IMR-90 (cell line): ENCODE results near the gene TNRC6B. TPM values are rescaled to one million over a fixed set of nuclear protein-coding genes. Genes with fewer than 3 reads are reported as not detected.

Experiments
- ATAC-seq: fragments of 200-7000 bp; cut with Tn5 transposase; 2 replicates; pipeline ENCODE4 v1.9.1; 2020; ENCODE audit warnings: low read depth, mild to moderate bottlenecking, moderate library complexity
- BruUV-seq: library from RNA; stranded (reverse); fragments of 400-500 nt; replicated peaks from 2 replicates; lab custom pipeline; 2021; lab: Mats Ljungman, UMichigan
- CTCF ChIA-PET: fragments of 300-600 bp; formaldehyde crosslinking; extraction: SDS; loops from one replicate; lab custom pipeline; 2021; ENCODE audit warnings: antibody characterized with exemption; lab: Yijun Ruan, JAX
- POLR2A ChIA-PET: fragments of 300-600 bp; sonication (Branson Sonifier 250); formaldehyde crosslinking; loops from one replicate; lab custom pipeline; 2022; ENCODE audit warnings: antibody characterized with exemption; ENCODE audit not compliant: unreplicated experiment; lab: Charles Lee
- DNase-seq: peaks from one replicate; pipeline ENCODE4 v3.0.0; 2013
- H2AFZ ChIP-seq: replicated peaks from 2 replicates; pipeline ENCODE3; 2013; ENCODE audit warnings: low read length, mild to moderate bottlenecking; ENCODE audit not compliant: poor library complexity
- H2AK5ac ChIP-seq: 2 replicates; pipeline ENCODE4 v1.6.1; 2013; ENCODE audit warnings: low read depth, low read length, inconsistent platforms
- H2AK9ac ChIP-seq: replicated peaks from 2 replicates; pipeline ENCODE3; 2013; ENCODE audit warnings: mild to moderate bottlenecking, low read depth, low read length, moderate library complexity; ENCODE audit not compliant: poor library complexity
- H2BK120ac ChIP-seq: 2 replicates; pipeline ENCODE4 v1.6.1; 2013; ENCODE audit warnings: low read depth, low read length, inconsistent platforms
- H2BK15ac ChIP-seq: 3 replicates; pipeline ENCODE4 v1.6.1; 2013; ENCODE audit warnings: low read depth, low read length, inconsistent platforms
- H2BK20ac ChIP-seq: 2 replicates; pipeline ENCODE4 v1.6.1; 2013; ENCODE audit warnings: low read depth, mild to moderate bottlenecking, inconsistent platforms, low read length, moderate library complexity
- H2BK5ac ChIP-seq: 2 replicates; pipeline ENCODE4 v1.6.1; 2013; ENCODE audit warnings: mild to moderate bottlenecking, low read depth, low read length, inconsistent platforms; ENCODE audit not compliant: poor library complexity, severe bottlenecking
- H3K14ac ChIP-seq: replicated peaks from 2 replicates; pipeline ENCODE4 v1.6.1; 2013; ENCODE audit warnings: low read depth, low read length, inconsistent platforms
- H3K18ac ChIP-seq: 2 replicates; pipeline ENCODE4 v1.6.1; 2013; ENCODE audit warnings: low read depth, low read length, control low read depth
- H3K23ac ChIP-seq: 2 replicates; pipeline ENCODE4 v1.6.1; 2013; ENCODE audit warnings: low read depth, low read length, inconsistent platforms
- H3K27ac ChIP-seq: 2 replicates; pipeline ENCODE4 v1.5.1; 2013; ENCODE audit warnings: mild to moderate bottlenecking, control low read depth, low read length; ENCODE audit not compliant: insufficient read depth
- H3K27me3 ChIP-seq: 2 replicates; pipeline ENCODE4 v1.6.1; 2013; ENCODE audit warnings: low read length; ENCODE audit not compliant: control insufficient read depth, insufficient read depth
- H3K36me3 ChIP-seq: 2 replicates; pipeline ENCODE4 v1.6.1; 2013; ENCODE audit warnings: low read length, mixed read lengths; ENCODE audit not compliant: control insufficient read depth, insufficient read depth
- H3K4ac ChIP-seq: 2 replicates; pipeline ENCODE4 v1.6.1; 2013; ENCODE audit warnings: low read depth, low read length, inconsistent platforms
- H3K4me1 ChIP-seq: 2 replicates; pipeline ENCODE4 v1.6.1; 2013; ENCODE audit warnings: low read length, mixed read lengths; ENCODE audit not compliant: control insufficient read depth, insufficient read depth
- H3K4me2 ChIP-seq: 2 replicates; pipeline ENCODE4 v1.6.1; 2013; ENCODE audit warnings: low read depth, mild to moderate bottlenecking, control low read depth, low read length, moderate library complexity
- H3K4me3 ChIP-seq: 2 replicates; pipeline ENCODE4 v1.5.1; 2013; ENCODE audit warnings: low read depth, mild to moderate bottlenecking, control low read depth, low read length, moderate library complexity; ENCODE audit not compliant: insufficient read depth
- H3K56ac ChIP-seq: 2 replicates; pipeline ENCODE4 v1.6.1; 2013; ENCODE audit warnings: low read length, inconsistent platforms; ENCODE audit not compliant: insufficient read depth; ENCODE audit errors: extremely low read depth
- H3K79me1 ChIP-seq, 2 experiments: 2 replicates each; pipeline ENCODE4 v1.6.1; 2013; ENCODE audit warnings: low read length in 2 of 2, inconsistent platforms in 1 of 2, low read depth in 1 of 2
- H3K9ac ChIP-seq: 2 replicates; pipeline ENCODE4 v1.6.1; 2013; ENCODE audit warnings: low read depth, low read length, control low read depth
- H3K9me1 ChIP-seq: 2 replicates; pipeline ENCODE4 v1.6.1; 2013; ENCODE audit warnings: low read length, inconsistent platforms; ENCODE audit not compliant: insufficient read depth
- H3K9me3 ChIP-seq: 2 replicates; pipeline ENCODE4 v1.6.1; 2013; ENCODE audit warnings: low read length; ENCODE audit not compliant: control insufficient read depth, insufficient read depth
- H4K20me1 ChIP-seq: 2 replicates; pipeline ENCODE4 v1.6.1; 2013; ENCODE audit warnings: low read length, inconsistent platforms; ENCODE audit not compliant: insufficient read depth
- H4K5ac ChIP-seq: 2 replicates; pipeline ENCODE4 v1.6.1; 2013; ENCODE audit warnings: mild to moderate bottlenecking, low read depth, low read length, control low read depth
- H4K8ac ChIP-seq, 2 experiments: 2 replicates each; pipeline ENCODE4 v1.6.1; 2013; ENCODE audit warnings: low read depth in 2 of 2, low read length in 2 of 2, control low read depth in 1 of 2, inconsistent platforms in 1 of 2
- H4K91ac ChIP-seq: 2 replicates; pipeline ENCODE4 v1.6.1; 2013; ENCODE audit warnings: low read depth, low read length, inconsistent platforms; ENCODE audit not compliant: insufficient read depth
- FOS ChIP-seq: fragments of 150-350 bp; IDR thresholded peaks from 2 replicates; pipeline ENCODE4 v1.6.1; 2016; ENCODE audit warnings: low read depth, low read length
- NFE2L2 ChIP-seq: fragments of 150-350 bp; IDR thresholded peaks from 2 replicates; pipeline ENCODE4 v1.6.1; 2016; ENCODE audit warnings: low read depth, mild to moderate bottlenecking, low read length
- RFX5 ChIP-seq: IDR thresholded peaks from 2 replicates; pipeline ENCODE4 v1.8.0; 2012; ENCODE audit warnings: low read depth, mild to moderate bottlenecking, low read length, moderate library complexity
- WGBS, 2 experiments: methylation state at CpG; one replicate each; pipeline versions ENCODE4 v1.1.5 to v1.1.7; 2013; ENCODE audit warnings: missing lambda C conversion rate in 2 of 2; ENCODE audit not compliant: insufficient read length in 1 of 2; ENCODE audit errors: extremely low coverage in 2 of 2; 5-methylcytosine and 5-hydroxymethylcytosine counted together
- dilution Hi-C: fragments of 300-500 bp; cut with HindIII; formaldehyde crosslinking; loops from one replicate; pipeline ENCODE4 v1.14.3; 2018; ENCODE audit warnings: low sequenced_read_pairs; ENCODE audit not compliant: unreplicated experiment
- in situ Hi-C: fragments of 300-500 bp; cut with MboI; formaldehyde crosslinking; loops from 3 replicates; pipeline ENCODE4 v1.14.3; 2019; ENCODE audit warnings: low sequenced_read_pairs, inconsistent platforms, mixed read lengths
- intact Hi-C: fragments of 100-400 bp; cut with micrococcal nuclease; formaldehyde crosslinking; loops from 2 replicates; pipeline ENCODE4 v1.10.0; 2022
- polyA plus RNA-seq, 3 experiments: library from polyadenylated mRNA; depleted of rRNA; stranded (reverse); fragments of >200 nt; gene quantifications; 2 replicates each; pipeline ENCODE4 v1.2.3, GENCODE V29; 2012; ENCODE audit warnings: low replicate concordance in 1 of 3
- total RNA-seq: library from RNA; depleted of rRNA; stranded (reverse); fragments of >200 nt; gene quantifications from 2 replicates; pipeline ENCODE4 v1.2.3, GENCODE V29; 2012

TNRC6B gene
- total and polyA plus RNA-seq, 2 of the 4 experiments (the other 2 are of a cell fraction), result 3.9 to 17.0 TPM

- no peak for TF ChIP-seq RFX5
- TF ChIP-seq FOS, result peak; percentile 69
- TF ChIP-seq NFE2L2, result peak; percentile 46; the same call in 1 of the 2 replicates
- H3K18ac ChIP-seq, result no peak overlapping the region
- no peaks in the 10 kb centered on the region; the same call in 1 of the 2 replicates for H4K20me1 ChIP-seq
- H4K8ac ChIP-seq, result no peak overlapping the region
- BruUV-seq, result no TSS peak
- H3K4me1 ChIP-seq, result peaks cover 4% of the 10 kb centered on the region
- no peak overlapping the region for H4K91ac ChIP-seq
- ChIA-PET CTCF (interaction anchor here (1.0 kb wide), 1 partner anchor 282 kb away, joined by 5 read pairs; no protein-coding TSS in a partner anchor), POLR2A (interaction anchor here (0.5 kb wide), 1 partner anchor 302 kb away, joined by 4 read pairs; no protein-coding TSS in a partner anchor)
- intact Hi-C loops, result no loop called here
- peak overlapping the region; percentile 65 for H2BK5ac ChIP-seq
- no peak overlapping the region for H2AFZ ChIP-seq
- H4K5ac ChIP-seq, result no peak overlapping the region
- in situ Hi-C loops, result no loop called here
- no peak overlapping the region for H3K9ac ChIP-seq
- H3K56ac ChIP-seq, result no peak overlapping the region
- dilution Hi-C loops, result no loop called here
- H2AK5ac ChIP-seq, result no peak overlapping the region
- peaks cover 16% of the 10 kb centered on the region for H3K9me1 ChIP-seq
- peaks cover 21 to 26% of the 10 kb centered on the region in 2 experiments for H3K79me1 ChIP-seq
- H3K4ac ChIP-seq, result peak overlapping the region; percentile 25; the same call in 1 of the 2 replicates
- H3K27ac ChIP-seq, result peak overlapping the region; percentile 64; the same call in 1 of the 2 replicates
- H2BK20ac ChIP-seq, result no peak overlapping the region
- peak; percentile 95 for ATAC-seq
- H3K14ac ChIP-seq, result no peak overlapping the region
- H2BK120ac ChIP-seq, result no peak overlapping the region
- no peaks in the 10 kb centered on the region for H3K27me3 ChIP-seq
- no peak overlapping the region for H2AK9ac ChIP-seq
- H3K4me3 ChIP-seq, result no peak overlapping the region
- WGBS, 2 experiments, result no CpG with 5 or more reads among the region's 3 CpGs
- H3K9me3 ChIP-seq, result no peaks in the 10 kb centered on the region
- H3K23ac ChIP-seq, result no peak overlapping the region
- H2BK15ac ChIP-seq, result no peak overlapping the region
- DNase-seq, result peak; percentile 90
- H3K36me3 ChIP-seq, result peaks cover 66% of the 10 kb centered on the region
- H3K4me2 ChIP-seq, result no peak overlapping the region
Measured at GRCh38 chr22:40363059-40363458, 185.3 kb downstream of the TNRC6B start.
